DND-41 (cell line): ENCODE data around the gene PRSS56.

Source experiments
- ATAC-seq: fragments of 200-7000 bp; cut with Tn5 transposase; 3 replicates; pipeline ENCODE4 v1.9.1; 2021; ENCODE audit warnings: low read depth; ENCODE audit not compliant: insufficient read depth
- DNase-seq: peaks from one replicate; pipeline ENCODE4 v3.0.0-alpha.2; 2020
- H2AFZ ChIP-seq: 2 replicates; pipeline ENCODE4 v1.6.0; 2012; ENCODE audit warnings: low read depth, low read length
- H3K27ac ChIP-seq: 2 replicates; pipeline ENCODE4 v1.5.1; 2012; ENCODE audit warnings: low read length, inconsistent platforms
- H3K27me3 ChIP-seq: fragments of 200-600 bp; sonication (generic); 2 replicates; pipeline ENCODE4 v1.6.0; 2012; ENCODE audit warnings: low read length, mild to moderate bottlenecking, inconsistent platforms; ENCODE audit not compliant: insufficient read depth, poor library complexity
- H3K36me3 ChIP-seq: 2 replicates; pipeline ENCODE4 v1.5.1; 2012; ENCODE audit warnings: low read length, inconsistent platforms; ENCODE audit not compliant: insufficient read depth
- H3K4me1 ChIP-seq: 2 replicates; pipeline ENCODE4 v1.5.1; 2012; ENCODE audit warnings: mild to moderate bottlenecking, low read length; ENCODE audit not compliant: insufficient read depth
- H3K4me2 ChIP-seq: 2 replicates; pipeline ENCODE4 v1.6.0; 2012; ENCODE audit warnings: mild to moderate bottlenecking, moderate library complexity, low read length, inconsistent platforms; ENCODE audit not compliant: insufficient read depth
- H3K4me3 ChIP-seq, 2 experiments: fragments of 200-600 bp in 1 of 2; shearing (Covaris generic) in 1 of 2; 2 replicates each; pipeline ENCODE4 v1.5.1; 2012 to 2016; ENCODE audit warnings: inconsistent platforms in 2 of 2, low read length in 2 of 2, mild to moderate bottlenecking in 2 of 2, low read depth in 1 of 2, moderate library complexity in 1 of 2
- H3K79me2 ChIP-seq: 2 replicates; pipeline ENCODE4 v1.6.0; 2012; ENCODE audit warnings: low read length, inconsistent platforms; ENCODE audit not compliant: insufficient read depth
- H3K9ac ChIP-seq: 2 replicates; pipeline ENCODE4 v1.6.0; 2012; ENCODE audit warnings: low read depth, mild to moderate bottlenecking, inconsistent platforms, low read length, moderate library complexity
- H3K9me3 ChIP-seq: 2 replicates; pipeline ENCODE4 v1.5.1; 2012; ENCODE audit warnings: low read length, moderate library complexity, mild to moderate bottlenecking, inconsistent platforms; ENCODE audit not compliant: insufficient read depth, severe bottlenecking
- H4K20me1 ChIP-seq: 2 replicates; pipeline ENCODE4 v1.6.0; 2012; ENCODE audit warnings: low read length; ENCODE audit not compliant: insufficient read depth
- EZH2 ChIP-seq: IDR thresholded peaks from 3 replicates; pipeline ENCODE4 v1.6.1; 2012; ENCODE audit warnings: borderline replicate concordance, low read depth, mild to moderate bottlenecking, moderate library complexity, low read length, inconsistent platforms; ENCODE audit not compliant: severe bottlenecking
- TF ChIP-seq, protein P1 (sequence below): IDR thresholded peaks from 2 replicates; pipeline ENCODE4 v1.5.1; 2012; ENCODE audit warnings: borderline replicate concordance, low read length, moderate library complexity, mild to moderate bottlenecking; ENCODE audit not compliant: poor library complexity, severe bottlenecking; ENCODE audit errors: extremely low read depth

The PRSS56 gene

GRCh38 chr2:232535761-232536530 lies 15.8 kb downstream of the PRSS56 start:
- H3K27me3 ChIP-seq: no peaks in the 10 kb centered on the region
- no peak overlapping the region for H3K27ac ChIP-seq
- H3K36me3 ChIP-seq: no peaks in the 10 kb centered on the region
- no peaks in the 10 kb centered on the region for H3K79me2 ChIP-seq
- DNase-seq: no peak
- H3K4me3 ChIP-seq: no peak overlapping the region
- H3K9ac ChIP-seq: no peak overlapping the region
- no peaks in the 10 kb centered on the region for H3K4me1 ChIP-seq
- TF ChIP-seq, protein P1, sequence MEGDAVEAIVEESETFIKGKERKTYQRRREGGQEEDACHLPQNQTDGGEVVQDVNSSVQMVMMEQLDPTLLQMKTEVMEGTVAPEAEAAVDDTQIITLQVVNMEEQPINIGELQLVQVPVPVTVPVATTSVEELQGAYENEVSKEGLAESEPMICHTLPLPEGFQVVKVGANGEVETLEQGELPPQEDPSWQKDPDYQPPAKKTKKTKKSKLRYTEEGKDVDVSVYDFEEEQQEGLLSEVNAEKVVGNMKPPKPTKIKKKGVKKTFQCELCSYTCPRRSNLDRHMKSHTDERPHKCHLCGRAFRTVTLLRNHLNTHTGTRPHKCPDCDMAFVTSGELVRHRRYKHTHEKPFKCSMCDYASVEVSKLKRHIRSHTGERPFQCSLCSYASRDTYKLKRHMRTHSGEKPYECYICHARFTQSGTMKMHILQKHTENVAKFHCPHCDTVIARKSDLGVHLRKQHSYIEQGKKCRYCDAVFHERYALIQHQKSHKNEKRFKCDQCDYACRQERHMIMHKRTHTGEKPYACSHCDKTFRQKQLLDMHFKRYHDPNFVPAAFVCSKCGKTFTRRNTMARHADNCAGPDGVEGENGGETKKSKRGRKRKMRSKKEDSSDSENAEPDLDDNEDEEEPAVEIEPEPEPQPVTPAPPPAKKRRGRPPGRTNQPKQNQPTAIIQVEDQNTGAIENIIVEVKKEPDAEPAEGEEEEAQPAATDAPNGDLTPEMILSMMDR: no peak
- no peak for ATAC-seq
- no peak overlapping the region for H3K4me2 ChIP-seq
- no peaks in the 10 kb centered on the region for H4K20me1 ChIP-seq
- no peak overlapping the region for H2AFZ ChIP-seq
- H3K9me3 ChIP-seq: peaks cover 2% of the 10 kb centered on the region

DNA sequence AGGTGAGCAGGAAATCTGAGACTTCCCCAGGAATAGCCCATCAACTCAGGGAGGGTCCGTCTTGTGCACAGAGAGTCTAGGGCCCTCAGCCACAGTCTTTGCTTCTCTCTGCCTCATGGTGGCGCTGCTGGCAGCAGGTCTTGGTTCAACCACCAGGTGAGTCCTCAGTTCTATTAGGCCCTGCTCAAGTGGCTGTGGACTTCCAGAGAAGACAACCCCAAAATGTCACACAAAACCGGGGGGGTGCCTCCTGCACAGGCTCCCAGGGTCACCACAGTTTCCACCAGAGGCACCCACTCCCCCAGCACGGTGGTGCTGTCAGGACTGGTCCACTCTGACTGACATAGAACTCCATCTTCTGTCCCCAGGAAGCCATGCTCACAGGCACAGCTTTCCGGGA lies 16.9 kb downstream of the PRSS56 start:
- no peak for ATAC-seq
- H3K27me3 ChIP-seq: no peaks in the 10 kb centered on the region
- H3K4me2 ChIP-seq: no peak overlapping the region
- H3K4me1 ChIP-seq: no peaks in the 10 kb centered on the region
- TF ChIP-seq, protein P1: peak; percentile 36
- TF ChIP-seq EZH2: no peak
- H3K9me3 ChIP-seq: peaks cover 2% of the 10 kb centered on the region
- no peak overlapping the region for H3K4me3 ChIP-seq
- H3K79me2 ChIP-seq: no peaks in the 10 kb centered on the region
- no peak overlapping the region for H3K27ac ChIP-seq
- H2AFZ ChIP-seq: no peak overlapping the region
- DNase-seq: no peak
- H3K9ac ChIP-seq: no peak overlapping the region
- peaks cover 2% of the 10 kb centered on the region; the same call in 1 of the 2 replicates for H4K20me1 ChIP-seq
- no peaks in the 10 kb centered on the region for H3K36me3 ChIP-seq

GRCh38 chr2:232537499-232537898 lies 17.3 kb downstream of the PRSS56 start:
- Histone ChIP-seq H3K4me1 (no peaks in the 10 kb centered on the region), H3K4me3 (no peak overlapping the region), H4K20me1 (peaks cover 5% of the 10 kb centered on the region; the same call in 1 of the 2 replicates), H3K27ac (no peak overlapping the region), H2AFZ (no peak overlapping the region), H3K79me2 (no peaks in the 10 kb centered on the region), H3K27me3 (no peaks in the 10 kb centered on the region), H3K4me2 (no peak overlapping the region), H3K9ac (no peak overlapping the region), H3K9me3 (peaks cover 2% of the 10 kb centered on the region), H3K36me3 (no peaks in the 10 kb centered on the region)
- DNase-seq (no peak), ATAC-seq (no peak)
- TF ChIP-seq EZH2: no peak
- TF ChIP-seq, protein P1: no peak

- Histone ChIP-seq H3K4me1 (no peaks in the 10 kb centered on the region), H3K9ac (no peak overlapping the region), H2AFZ (no peak overlapping the region), H3K27ac (no peak overlapping the region), H3K27me3 (no peaks in the 10 kb centered on the region), H4K20me1 (peaks cover 15% of the 10 kb centered on the region; the same call in 1 of the 2 replicates), H3K4me2 (no peak overlapping the region), H3K79me2 (no peaks in the 10 kb centered on the region), H3K36me3 (no peaks in the 10 kb centered on the region), H3K4me3 (no peak overlapping the region), H3K9me3 (peaks cover 2% of the 10 kb centered on the region)
- DNase-seq: no peak
- no peak for TF ChIP-seq EZH2
- TF ChIP-seq, protein P1: no peak
- no peak for ATAC-seq
These were observed 18.5 kb downstream of the PRSS56 start for GRCh38 chr2:232538671-232539070.
